Umbilical cord (tissue), 2 donors: ENCODE results near the gene PEX14. TPM values are rescaled to one million over a fixed set of nuclear protein-coding genes. Genes with fewer than 3 reads are reported as not detected.

ENCODE experiments used
- DNase-seq: peaks from one replicate; pipeline ENCODE4 v3.0.0-alpha.2; 2015; ENCODE audit warnings: low spot score
- total RNA-seq: library from RNA; depleted of rRNA; stranded (reverse); fragments of >200 nt; gene quantifications from one replicate; pipeline ENCODE4 v1.2.3, GENCODE V29; 2014; ENCODE audit warnings: low replicate concordance; ENCODE audit not compliant: insufficient read depth

Gene PEX14
- total RNA-seq, 1 donor from 2014 or later: 22.1 TPM

GRCh38 chr1:10540277-10541005 is 65.7 kb downstream of the PEX14 start:
- DNase-seq: peak; percentile 50

GRCh38 chr1:10541286-10541685 is 66.5 kb downstream of the PEX14 start:
- no peak for DNase-seq

- DNase-seq: no peak
These were observed 69.5 kb downstream of the PEX14 start for GRCh38 chr1:10544239-10544638.

- no peak for DNase-seq
These were observed 72.1 kb downstream of the PEX14 start for GRCh38 chr1:10546896-10547295.

- no peak for DNase-seq
These were observed 75.3 kb downstream of the PEX14 start for GRCh38 chr1:10549904-10550664.

- no peak for DNase-seq
These were observed 78.4 kb downstream of the PEX14 start for GRCh38 chr1:10553118-10553517.

GRCh38 chr1:10555635-10556429 is 81.1 kb downstream of the PEX14 start:
- DNase-seq: no peak

- no peak for DNase-seq
These were observed 81.8 kb downstream of the PEX14 start for GRCh38 chr1:10556430-10557005.

GRCh38 chr1:10557714-10558113 is 83.0 kb downstream of the PEX14 start:
- no peak for DNase-seq

- DNase-seq: no peak
These were observed 84.6 kb downstream of the PEX14 start for GRCh38 chr1:10559386-10559785.

- DNase-seq: no peak
These were observed 86.7 kb downstream of the PEX14 start for GRCh38 chr1:10561497-10561896.

- DNase-seq: no peak
These were observed 87.2 kb downstream of the PEX14 start for GRCh38 chr1:10561955-10562354.

- DNase-seq: no peak
These were observed 89.3 kb downstream of the PEX14 start for GRCh38 chr1:10564063-10564462.

GRCh38 chr1:10569531-10569930 is 94.8 kb downstream of the PEX14 start:
- DNase-seq: no peak

- DNase-seq: no peak
These were observed 100.9 kb downstream of the PEX14 start for GRCh38 chr1:10575616-10576015.

GRCh38 chr1:10578070-10578469 is 103.3 kb downstream of the PEX14 start:
- DNase-seq: no peak

- no peak for DNase-seq
These were observed 108.9 kb downstream of the PEX14 start for GRCh38 chr1:10583641-10584040.

- no peak for DNase-seq
These were observed 110.5 kb downstream of the PEX14 start for GRCh38 chr1:10585242-10585641.

- no peak for DNase-seq
These were observed 111.4 kb downstream of the PEX14 start for GRCh38 chr1:10586125-10586524.

- DNase-seq: no peak
These were observed 113.9 kb downstream of the PEX14 start for GRCh38 chr1:10588640-10589039.

GRCh38 chr1:10589074-10589473 is 114.3 kb downstream of the PEX14 start:
- no peak for DNase-seq

GRCh38 chr1:10591010-10591409 is 116.3 kb downstream of the PEX14 start:
- DNase-seq: no peak
